CD14-positive monocyte (primary cell): Measurements from ENCODE around the gene RIMBP2. TPM values are rescaled to one million over a fixed set of nuclear protein-coding genes. Genes with fewer than 3 reads are reported as not detected.

ENCODE experiments used
- DNase-seq, 3 donors: peaks; one replicate each; pipeline ENCODE4 v3.0.0-alpha.2; 2011 to 2022
- H2AFZ ChIP-seq: 2 replicates; pipeline ENCODE4 v1.6.0; 2012; ENCODE audit warnings: mild to moderate bottlenecking, low read depth, low read length, inconsistent platforms; ENCODE audit not compliant: insufficient read depth, poor library complexity, severe bottlenecking
- H3K27ac ChIP-seq, 2 donors: 1 replicate in 1 of 2; 2 replicates in 1 of 2; pipeline ENCODE4 v1.5.1; 2012 to 2013; ENCODE audit warnings: low read length in 2 of 2, control low read depth in 1 of 2, inconsistent platforms in 1 of 2, low read depth in 1 of 2, mild to moderate bottlenecking in 1 of 2
- H3K27me3 ChIP-seq, 2 donors: one replicate each; pipeline versions ENCODE4 v1.6.0 to v1.6.1; 2011 to 2013; ENCODE audit warnings: low read length in 2 of 2; ENCODE audit not compliant: control insufficient read depth in 2 of 2, insufficient read depth in 2 of 2
- H3K36me3 ChIP-seq, 2 donors: replicated peaks in 1 of 2; 1 replicate in 1 of 2; 2 replicates in 1 of 2; pipeline versions ENCODE4 v1.5.1 to v1.6.1; 2012 to 2013; ENCODE audit warnings: low read length in 2 of 2, control low read depth in 1 of 2, inconsistent platforms in 1 of 2, mild to moderate bottlenecking in 1 of 2; ENCODE audit not compliant: insufficient read depth in 2 of 2, control insufficient read depth in 1 of 2
- H3K4me1 ChIP-seq, 2 donors: 1 replicate in 1 of 2; 2 replicates in 1 of 2; pipeline versions ENCODE4 v1.5.1 to v1.6.1; 2012 to 2013; ENCODE audit warnings: low read length in 2 of 2, control low read depth in 1 of 2, inconsistent platforms in 1 of 2, mild to moderate bottlenecking in 1 of 2, moderate library complexity in 1 of 2; ENCODE audit not compliant: insufficient read depth in 2 of 2, control insufficient read depth in 1 of 2
- H3K4me2 ChIP-seq: replicated peaks from 2 replicates; pipeline ENCODE3; 2012; ENCODE audit warnings: low read length, moderate library complexity, mild to moderate bottlenecking; ENCODE audit not compliant: poor library complexity, severe bottlenecking; ENCODE audit errors: extremely low read depth
- H3K4me3 ChIP-seq, 3 experiments: fragments of 200-600 bp in 1 of 3; sonication (generic) in 1 of 3; replicated peaks in 1 of 3; 1 replicate in 2 of 3; 2 replicates in 1 of 3; pipeline ENCODE4 v1.5.1; 2011 to 2013; ENCODE audit warnings: low read length in 3 of 3, mild to moderate bottlenecking in 3 of 3, control low read depth in 2 of 3, low read depth in 2 of 3, inconsistent platforms in 1 of 3, moderate library complexity in 1 of 3
- H3K79me2 ChIP-seq: 2 replicates; pipeline ENCODE4 v1.6.0; 2012; ENCODE audit warnings: mild to moderate bottlenecking, control low read depth, inconsistent platforms, low read length, moderate library complexity; ENCODE audit not compliant: insufficient read depth
- H3K9ac ChIP-seq: 2 replicates; pipeline ENCODE4 v1.6.0; 2017; ENCODE audit warnings: low read length, mild to moderate bottlenecking; ENCODE audit not compliant: insufficient read depth, poor library complexity, severe bottlenecking
- H3K9me3 ChIP-seq, 2 donors: replicated peaks in 1 of 2; 1 replicate in 1 of 2; 2 replicates in 1 of 2; pipeline versions ENCODE4 v1.5.1 to v1.6.1; 2012 to 2013; ENCODE audit warnings: low read length in 2 of 2, control low read depth in 1 of 2; ENCODE audit not compliant: control insufficient read depth in 1 of 2, insufficient read depth in 1 of 2
- H4K20me1 ChIP-seq: 2 replicates; pipeline ENCODE4 v1.6.0; 2012; ENCODE audit warnings: mild to moderate bottlenecking, low read length, control low read depth, moderate library complexity; ENCODE audit not compliant: insufficient read depth
- H3K27ac Mint-ChIP-seq, 7 donors: one replicate each; pipeline ENCODE4 v1.8.0; 2020; ENCODE audit warnings: mild to moderate bottlenecking in 7 of 7, mixed read lengths in 7 of 7, moderate library complexity in 6 of 7, inconsistent platforms in 2 of 7
- H3K27me3 Mint-ChIP-seq, 3 donors: one replicate each; pipeline ENCODE4 v1.8.0; 2021 to 2022; ENCODE audit warnings: low read depth in 3 of 3, mild to moderate bottlenecking in 3 of 3, mixed read lengths in 3 of 3, moderate library complexity in 3 of 3, inconsistent platforms in 1 of 3
- H3K36me3 Mint-ChIP-seq, 2 donors: one replicate each; pipeline ENCODE4 v1.8.0; 2020; ENCODE audit warnings: mixed read lengths in 2 of 2, inconsistent platforms in 1 of 2, mild to moderate bottlenecking in 1 of 2
- H3K4me1 Mint-ChIP-seq: one replicate; pipeline ENCODE4 v1.8.0; 2020; ENCODE audit warnings: mild to moderate bottlenecking, mixed read lengths
- H3K4me3 Mint-ChIP-seq, 2 donors: one replicate each; pipeline ENCODE4 v1.8.0; 2020; ENCODE audit warnings: mild to moderate bottlenecking in 2 of 2, mixed read lengths in 2 of 2, moderate library complexity in 1 of 2
- H3K9me3 Mint-ChIP-seq, 7 donors: one replicate each; pipeline ENCODE4 v1.8.0; 2020 to 2022; ENCODE audit warnings: mixed read lengths in 7 of 7, mild to moderate bottlenecking in 6 of 7, moderate library complexity in 6 of 7, inconsistent platforms in 2 of 7
- WGBS: methylation state at CpG from one replicate; pipeline ENCODE4 v1.1.5; 2013; ENCODE audit warnings: missing lambda C conversion rate; ENCODE audit not compliant: insufficient coverage; 5-methylcytosine and 5-hydroxymethylcytosine counted together
- intact Hi-C, 2 donors: fragments of 100-400 bp; cut with micrococcal nuclease; formaldehyde crosslinking; loops; one replicate each; pipeline versions ENCODE4 v1.15.0 to v1.15.1; 2023
- polyA plus RNA-seq, 3 donors: library from polyadenylated mRNA; depleted of rRNA in 1 of 3; unstranded in 2 of 3; stranded (reverse) in 1 of 3; fragments of 300-500 nt in 2 of 3; fragments of >200 nt in 1 of 3; fragmentation: Illumina TruSeq in 2 of 3; gene quantifications; 1 replicate in 2 of 3; 2 replicates in 1 of 3; pipeline ENCODE4 v1.2.3, GENCODE V29; 2012 to 2021
- TF ChIP-seq, protein P1 (sequence below): fragments of 200-600 bp; IDR thresholded peaks from one replicate; pipeline ENCODE4 v1.8.0; 2022; ENCODE audit warnings: antibody characterized with exemption, mild to moderate bottlenecking

The RIMBP2 gene
- polyA plus RNA-seq, 3 donors, result not detected

DNA sequence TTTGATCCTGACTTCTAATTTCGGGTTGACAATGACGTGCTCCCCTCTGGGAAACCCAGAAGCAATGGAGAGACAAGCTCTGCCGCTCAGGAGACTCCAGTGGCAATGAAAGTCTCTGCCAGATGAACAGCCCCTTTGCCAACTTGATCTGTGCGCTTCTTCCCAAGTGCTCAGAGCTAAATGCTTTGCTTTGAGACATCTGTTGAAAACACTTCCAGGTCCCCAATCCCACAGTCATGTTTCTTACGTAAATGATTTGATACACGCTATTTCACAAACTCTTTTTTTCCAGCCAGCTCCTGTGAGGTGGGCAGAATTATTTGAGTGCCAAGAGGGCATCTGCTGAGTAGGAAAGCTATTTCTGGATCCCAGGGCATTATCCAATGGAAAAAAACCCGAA is 147.6 kb downstream of the RIMBP2 start:
- Mint-ChIP-seq H3K27ac (no peak overlapping the region), H3K36me3 (no peaks in the 10 kb centered on the region)

GRCh38 chr12:130568041-130568440 is 148.1 kb downstream of the RIMBP2 start:
- no peak overlapping the region for H3K27ac Mint-ChIP-seq
- peaks cover 9% of the 10 kb centered on the region for H3K4me1 Mint-ChIP-seq
- no peaks in the 10 kb centered on the region for H3K79me2 ChIP-seq
- no peak overlapping the region for H3K4me2 ChIP-seq
- H3K36me3 ChIP-seq, result no peaks in the 10 kb centered on the region
- peaks cover 3 to 24% (median 11%) of the 10 kb centered on the region in 7 donors for H3K9me3 Mint-ChIP-seq
- H3K4me1 ChIP-seq, result no peaks in the 10 kb centered on the region
- H3K27me3 ChIP-seq, result no peaks in the 10 kb centered on the region
- peaks cover 0 to 3% (median 2%) of the 10 kb centered on the region in 3 donors for H3K27me3 Mint-ChIP-seq
- DNase-seq, result no peak
- no CpG with 5 or more reads among the region's 2 CpGs for WGBS
- H3K9me3 ChIP-seq, result peaks cover 9 to 16% of the 10 kb centered on the region in 2 donors
- H3K9ac ChIP-seq, result no peak overlapping the region
- H3K27ac ChIP-seq, result no peak overlapping the region
- intact Hi-C loops, result no loop called here
- H4K20me1 ChIP-seq, result no peaks in the 10 kb centered on the region
- H3K4me3 ChIP-seq, result no peak overlapping the region
- H3K36me3 Mint-ChIP-seq, result no peaks in the 10 kb centered on the region
- TF ChIP-seq, protein P1, sequence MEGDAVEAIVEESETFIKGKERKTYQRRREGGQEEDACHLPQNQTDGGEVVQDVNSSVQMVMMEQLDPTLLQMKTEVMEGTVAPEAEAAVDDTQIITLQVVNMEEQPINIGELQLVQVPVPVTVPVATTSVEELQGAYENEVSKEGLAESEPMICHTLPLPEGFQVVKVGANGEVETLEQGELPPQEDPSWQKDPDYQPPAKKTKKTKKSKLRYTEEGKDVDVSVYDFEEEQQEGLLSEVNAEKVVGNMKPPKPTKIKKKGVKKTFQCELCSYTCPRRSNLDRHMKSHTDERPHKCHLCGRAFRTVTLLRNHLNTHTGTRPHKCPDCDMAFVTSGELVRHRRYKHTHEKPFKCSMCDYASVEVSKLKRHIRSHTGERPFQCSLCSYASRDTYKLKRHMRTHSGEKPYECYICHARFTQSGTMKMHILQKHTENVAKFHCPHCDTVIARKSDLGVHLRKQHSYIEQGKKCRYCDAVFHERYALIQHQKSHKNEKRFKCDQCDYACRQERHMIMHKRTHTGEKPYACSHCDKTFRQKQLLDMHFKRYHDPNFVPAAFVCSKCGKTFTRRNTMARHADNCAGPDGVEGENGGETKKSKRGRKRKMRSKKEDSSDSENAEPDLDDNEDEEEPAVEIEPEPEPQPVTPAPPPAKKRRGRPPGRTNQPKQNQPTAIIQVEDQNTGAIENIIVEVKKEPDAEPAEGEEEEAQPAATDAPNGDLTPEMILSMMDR, result no peak
- no peak overlapping the region for H2AFZ ChIP-seq
- H3K4me3 Mint-ChIP-seq, result no peak overlapping the region

More for the DNA sequence above, 147.6 kb downstream of the RIMBP2 start:
- Mint-ChIP-seq H3K4me3 (no peak overlapping the region), H3K27me3 (peaks cover 0 to 3% (median 2%) of the 10 kb centered on the region in 3 donors), H3K9me3 (peaks cover 3 to 24% (median 11%) of the 10 kb centered on the region in 7 donors), H3K4me1 (peaks cover 9% of the 10 kb centered on the region)
- H4K20me1 ChIP-seq, result no peaks in the 10 kb centered on the region
- H3K9ac ChIP-seq, result no peak overlapping the region
- no peaks in the 10 kb centered on the region for H3K79me2 ChIP-seq
- no peaks in the 10 kb centered on the region for H3K36me3 ChIP-seq
- 86% methylated on average over 4 of the region's 7 CpGs for WGBS
- no peaks in the 10 kb centered on the region for H3K4me1 ChIP-seq
- H2AFZ ChIP-seq, result no peak overlapping the region
- TF ChIP-seq, protein P1, result no peak
- no peak overlapping the region for H3K4me3 ChIP-seq
- no peak overlapping the region for H3K4me2 ChIP-seq
- no peaks in the 10 kb centered on the region for H3K27me3 ChIP-seq
- no peak overlapping the region for H3K27ac ChIP-seq
- H3K9me3 ChIP-seq, result peaks cover 9 to 16% of the 10 kb centered on the region in 2 donors
- DNase-seq, result no peak
- intact Hi-C loops, result no loop called here
